ELR (cell line): ENCODE data around the gene CADPS.
A peak's percentile ranks its signal among the peaks of the same experiment; 100 is the strongest.

Experiments used
- DNase-seq: peaks from one replicate; pipeline ENCODE4 v3.0.0-alpha.2; 2015; ENCODE audit warnings: low read depth

The CADPS gene

DNA sequence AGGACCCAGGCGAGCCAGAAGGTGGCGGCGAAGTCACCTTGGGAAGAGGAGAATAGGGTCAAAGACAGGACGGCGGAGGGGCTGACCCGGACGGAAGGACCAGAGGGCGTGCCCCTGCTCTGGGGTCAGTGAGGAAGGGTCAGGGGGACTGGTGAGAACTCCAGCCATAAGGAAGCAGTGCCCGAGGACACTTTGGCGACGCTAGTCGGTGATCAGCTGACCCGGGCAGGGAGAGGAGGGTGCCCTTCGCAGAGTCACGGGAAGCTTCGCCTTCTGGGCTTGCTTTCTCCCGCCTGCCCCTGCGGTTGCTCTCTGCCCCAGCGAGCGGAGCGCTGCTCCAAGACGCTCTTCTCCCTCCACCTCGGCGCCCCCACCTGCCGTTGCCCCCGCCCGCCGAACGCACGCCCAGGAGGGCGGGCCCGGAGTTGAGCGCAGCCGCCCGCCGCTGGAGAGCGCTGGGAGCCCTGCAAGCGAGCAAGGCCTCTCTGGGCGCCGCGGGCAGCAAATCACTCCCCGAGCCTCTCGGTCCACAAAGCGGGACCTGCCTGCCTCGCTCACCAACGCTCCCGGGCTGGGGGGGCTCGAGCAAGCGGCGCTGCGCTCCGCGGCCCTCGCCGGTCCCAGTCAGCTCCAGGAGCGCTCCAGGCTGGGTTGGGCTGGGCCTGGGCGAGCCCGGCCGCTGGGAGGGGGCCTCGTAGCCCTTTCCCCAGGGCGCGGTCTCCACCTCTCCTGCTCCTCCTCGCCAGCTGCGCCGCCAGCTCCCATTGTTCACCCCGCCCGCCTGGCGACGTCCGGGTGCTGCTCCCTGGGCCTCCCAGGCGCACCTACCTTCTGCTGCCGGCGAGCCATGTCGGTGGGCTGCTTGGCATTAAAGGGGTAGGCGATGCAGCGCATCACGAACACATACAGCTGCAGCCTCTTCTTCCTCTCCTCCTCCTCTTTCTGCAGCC is 1.2 kb downstream of the CADPS start:
- DNase-seq = no peak

DNA sequence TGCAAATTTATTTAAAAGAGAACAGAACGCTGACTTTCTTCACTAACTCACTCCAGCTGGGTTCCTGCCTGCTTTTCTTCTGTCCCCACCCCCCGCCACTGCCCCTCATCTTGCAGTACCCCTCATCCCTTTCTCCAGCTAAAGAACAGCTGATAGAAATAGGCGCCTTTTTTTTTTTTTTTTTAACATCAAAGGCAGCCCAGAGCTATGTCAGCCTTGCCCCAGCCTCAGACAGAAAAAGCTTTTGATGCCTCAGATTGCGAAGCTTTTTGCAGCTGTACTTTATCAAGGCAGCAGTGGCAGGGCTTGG is 1.8 kb downstream of the CADPS start:
- no peak for DNase-seq

DNA sequence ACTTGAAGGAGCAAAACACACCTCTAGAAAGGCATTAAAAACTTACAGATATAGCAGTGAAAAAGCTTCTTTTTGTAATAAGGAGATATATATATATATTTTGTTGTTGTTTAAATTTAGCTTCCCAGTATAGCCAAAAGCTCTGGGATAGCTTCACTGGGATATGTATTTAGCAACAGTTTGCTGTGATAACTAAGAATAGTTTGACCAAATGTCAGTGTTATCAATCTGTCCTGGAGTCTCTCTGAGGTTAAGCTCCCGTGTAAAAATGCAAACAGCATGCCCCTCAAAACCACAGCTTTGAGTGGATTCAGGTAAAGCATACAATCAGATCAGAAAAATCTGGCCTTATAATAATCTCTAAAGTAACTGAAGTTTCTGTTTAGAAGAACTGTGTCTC is 2.9 kb downstream of the CADPS start:
- DNase-seq = no peak

DNA sequence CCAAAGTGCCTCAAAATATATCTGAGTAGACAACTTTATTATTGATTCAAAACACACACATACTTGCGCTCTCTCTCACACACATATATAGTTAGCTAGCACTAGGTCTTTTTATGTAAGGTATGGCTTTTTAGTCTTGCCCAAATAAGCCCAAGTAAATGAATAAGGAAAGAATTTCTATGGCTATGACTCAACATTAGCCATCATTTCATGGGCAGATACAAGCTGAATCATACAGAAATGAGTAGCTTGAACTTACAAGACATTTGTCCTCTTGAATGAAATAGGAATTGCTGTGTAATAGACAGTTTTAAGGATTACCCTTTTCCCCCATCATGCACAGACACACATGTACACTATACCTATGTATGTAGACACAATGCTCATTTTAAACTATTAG is 4.9 kb downstream of the CADPS start:
- peak; percentile 61 for DNase-seq

DNA sequence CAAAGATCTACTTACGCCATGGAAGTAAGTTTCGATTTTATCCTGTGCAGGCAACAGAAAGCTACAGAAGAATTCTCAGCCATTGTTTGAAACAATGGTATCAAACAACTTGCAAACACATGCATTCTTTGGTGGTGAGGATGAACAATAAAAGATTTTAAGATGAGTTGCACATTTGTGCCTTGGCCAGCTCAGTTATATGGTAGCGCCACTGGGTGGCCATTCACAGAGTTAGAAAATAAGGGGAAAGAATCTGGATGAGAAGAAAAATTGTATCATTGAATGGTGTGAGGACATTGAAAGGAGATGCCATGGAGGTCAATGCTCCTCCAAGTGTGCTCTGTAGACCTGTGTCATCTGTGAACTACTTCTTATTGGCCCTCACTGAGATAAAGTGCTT is 11.6 kb downstream of the CADPS start:
- no peak for DNase-seq

DNA sequence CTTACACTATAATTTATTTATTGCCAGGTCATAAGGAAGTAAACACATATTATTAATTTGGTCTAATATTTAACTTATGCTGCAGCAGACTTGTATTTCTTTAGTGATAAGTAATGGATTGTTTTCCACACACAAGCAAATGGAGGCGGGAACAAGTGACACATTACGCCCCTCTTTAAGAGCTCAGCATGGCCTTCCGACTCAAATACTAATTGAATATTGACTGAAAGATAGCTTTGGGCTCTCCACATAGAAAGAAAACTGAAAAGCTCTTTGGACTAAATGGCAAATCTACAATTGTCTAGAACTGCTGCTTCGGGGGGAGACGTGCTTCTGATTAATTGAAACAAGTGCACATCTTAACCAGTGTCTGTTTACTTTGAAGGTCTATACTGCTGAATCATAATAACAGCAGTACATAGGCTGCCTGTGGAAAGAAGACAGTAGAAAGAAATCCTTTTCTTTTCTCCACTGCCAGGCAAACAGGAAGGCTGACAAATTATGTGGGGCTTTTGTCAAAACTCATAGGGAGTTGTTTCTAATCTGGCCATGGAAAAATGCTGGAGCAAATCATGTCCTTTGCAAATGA is 15.9 kb downstream of the CADPS start:
- DNase-seq = no peak

DNA sequence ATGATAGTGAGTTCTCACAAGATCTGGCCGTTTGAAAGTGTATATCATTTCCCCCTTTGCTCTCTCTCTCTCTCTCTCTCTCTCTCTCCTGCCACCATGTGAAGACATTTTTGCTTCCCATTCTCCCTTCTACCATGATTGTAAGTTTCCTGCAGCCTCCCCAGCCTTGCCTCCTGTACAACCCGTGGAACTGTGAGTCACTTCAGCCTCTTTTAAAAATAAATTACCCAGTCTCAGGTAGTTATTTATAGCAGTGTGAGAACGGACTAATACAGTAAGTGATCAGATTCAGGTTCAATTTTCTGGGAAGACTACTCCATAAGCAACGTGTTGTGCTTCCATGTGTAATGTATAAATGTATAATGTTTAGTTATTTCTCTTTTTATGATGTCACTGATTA is 29.2 kb downstream of the CADPS start:
- DNase-seq = no peak

DNA sequence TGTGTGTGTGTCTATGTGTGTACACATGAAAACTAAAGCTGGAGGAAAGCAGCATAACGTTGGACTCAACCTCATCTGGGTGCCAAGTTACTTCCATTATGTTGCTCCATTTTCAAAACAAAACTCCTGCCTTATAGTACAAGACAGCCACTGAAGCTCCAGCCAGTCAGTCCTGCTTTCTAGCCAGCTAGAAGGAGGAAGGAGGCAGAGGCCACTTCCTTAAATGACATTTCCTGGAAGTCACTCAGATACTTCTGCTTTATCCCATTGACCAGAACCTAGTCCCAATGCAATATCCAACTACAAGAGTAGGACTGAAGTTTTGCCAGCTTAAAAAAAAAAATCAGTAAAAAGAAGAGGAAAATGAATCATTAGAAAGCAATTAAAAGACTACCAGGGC is 31.7 kb downstream of the CADPS start:
- no peak for DNase-seq

DNA sequence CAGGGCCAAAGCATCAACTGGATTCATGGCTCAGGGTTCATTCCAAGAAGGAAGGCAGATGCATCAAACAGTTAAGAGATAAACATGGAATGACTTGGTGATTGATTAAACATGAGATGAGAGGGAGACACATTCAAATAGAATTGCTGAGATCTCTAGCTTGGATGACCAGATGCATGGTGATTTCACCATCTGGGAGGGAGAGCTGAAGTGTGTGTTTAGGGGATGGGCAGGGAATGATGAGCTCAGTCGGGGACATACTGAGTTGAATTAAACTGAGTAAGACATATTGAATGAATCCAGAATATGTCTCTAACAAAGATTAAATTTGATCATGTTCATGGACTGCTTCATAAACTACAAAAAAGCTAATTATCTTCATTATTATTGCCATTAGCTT is 35.5 kb downstream of the CADPS start:
- DNase-seq = no peak

DNA sequence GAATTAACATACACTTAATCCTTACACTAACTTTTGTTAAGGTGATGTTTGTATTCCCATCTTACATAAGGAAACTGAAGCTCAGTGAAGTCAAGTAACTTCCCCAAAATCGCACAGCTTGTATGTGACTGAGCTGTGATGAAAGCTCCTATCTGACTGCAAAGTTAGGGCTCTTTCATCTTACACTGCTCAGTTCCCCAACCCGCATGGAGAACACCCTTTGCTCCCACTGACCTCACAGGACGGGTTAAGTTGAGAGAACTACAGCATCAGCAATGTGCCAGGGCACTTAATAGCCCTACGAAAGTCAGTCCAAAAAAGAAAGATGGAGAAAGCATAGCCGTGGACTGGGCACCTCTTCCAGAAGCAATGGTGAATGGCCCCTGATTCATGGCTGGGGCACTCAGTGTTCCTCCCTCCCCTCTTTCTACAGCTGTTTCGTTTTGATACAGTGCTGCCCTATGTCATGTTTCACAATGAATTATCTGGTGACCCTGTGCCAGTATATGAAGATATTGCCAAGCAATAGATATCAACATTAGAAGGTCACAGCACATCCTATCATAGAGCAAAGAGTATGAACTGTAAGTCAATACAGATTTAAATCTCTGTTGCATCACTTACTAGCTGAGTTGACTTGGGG is 38.0 kb downstream of the CADPS start:
- no peak for DNase-seq

DNA sequence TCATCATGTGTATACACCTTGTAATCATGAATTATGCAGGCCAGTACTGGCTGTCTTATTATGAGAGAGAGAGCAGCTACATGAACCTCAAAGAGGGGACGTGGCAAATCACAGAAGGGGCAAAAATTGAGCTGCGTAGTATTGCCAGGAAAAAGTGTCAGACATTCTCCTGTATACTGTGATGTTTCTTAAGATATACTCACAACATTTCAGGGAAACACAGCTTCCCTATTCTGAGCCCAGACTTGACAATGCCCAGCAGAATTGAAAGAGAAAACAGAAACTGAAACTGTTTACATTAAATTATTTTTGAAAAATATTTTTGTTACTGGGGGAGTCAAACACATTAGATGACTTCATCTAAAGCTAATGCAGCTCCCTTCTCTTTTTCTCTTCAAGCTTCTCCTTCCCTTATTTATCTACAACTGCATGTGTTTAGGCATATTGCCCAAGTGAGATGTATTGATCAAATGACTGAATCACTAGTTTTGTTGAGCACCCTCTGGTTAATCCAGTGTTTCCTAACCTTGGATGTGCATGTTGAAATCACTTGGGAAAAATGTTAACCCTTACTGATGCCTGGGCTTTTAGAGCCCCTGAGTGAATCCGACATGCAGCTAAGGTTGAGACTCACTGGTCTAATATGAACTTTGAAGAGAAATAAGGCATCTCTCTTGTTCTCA is 39.5 kb downstream of the CADPS start:
- DNase-seq = no peak

DNA sequence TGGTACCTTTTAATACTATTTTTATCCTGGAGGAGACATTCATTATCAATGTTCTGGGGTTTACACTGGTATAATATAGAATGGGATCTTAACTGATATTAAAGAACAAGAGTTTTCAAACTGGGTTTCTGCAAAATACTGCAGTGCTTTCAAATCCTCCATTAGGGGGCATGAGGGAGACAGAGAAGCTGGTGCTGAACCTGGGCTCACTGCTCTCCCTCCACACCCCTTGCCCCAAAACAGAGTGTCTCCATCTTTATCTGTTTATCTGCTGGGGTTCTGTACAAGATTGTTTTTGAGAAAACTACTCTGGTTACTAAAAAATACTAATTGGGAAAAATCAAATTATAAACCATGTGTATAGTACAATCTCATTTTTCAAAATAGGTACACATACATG is 41.7 kb downstream of the CADPS start:
- DNase-seq = peak; percentile 30

DNA sequence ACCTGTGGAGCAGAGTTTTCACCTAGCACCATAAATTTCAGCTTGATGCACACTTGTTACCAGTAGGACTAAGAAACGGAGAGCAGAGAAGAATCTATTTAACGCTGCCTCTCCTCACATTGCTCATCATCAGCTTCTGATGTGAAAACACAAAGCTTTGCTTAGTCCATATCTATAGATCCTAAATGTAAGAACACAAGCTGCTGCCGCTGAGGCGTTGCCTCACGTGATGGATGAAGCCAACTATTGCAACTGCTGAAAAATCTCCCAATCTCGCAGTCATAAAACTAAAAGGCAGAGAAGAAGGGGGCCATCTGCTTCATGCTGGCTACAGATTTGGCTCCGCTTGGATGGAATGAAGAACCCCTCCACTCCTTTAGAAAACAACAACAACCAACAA is 42.7 kb downstream of the CADPS start:
- DNase-seq = no peak

DNA sequence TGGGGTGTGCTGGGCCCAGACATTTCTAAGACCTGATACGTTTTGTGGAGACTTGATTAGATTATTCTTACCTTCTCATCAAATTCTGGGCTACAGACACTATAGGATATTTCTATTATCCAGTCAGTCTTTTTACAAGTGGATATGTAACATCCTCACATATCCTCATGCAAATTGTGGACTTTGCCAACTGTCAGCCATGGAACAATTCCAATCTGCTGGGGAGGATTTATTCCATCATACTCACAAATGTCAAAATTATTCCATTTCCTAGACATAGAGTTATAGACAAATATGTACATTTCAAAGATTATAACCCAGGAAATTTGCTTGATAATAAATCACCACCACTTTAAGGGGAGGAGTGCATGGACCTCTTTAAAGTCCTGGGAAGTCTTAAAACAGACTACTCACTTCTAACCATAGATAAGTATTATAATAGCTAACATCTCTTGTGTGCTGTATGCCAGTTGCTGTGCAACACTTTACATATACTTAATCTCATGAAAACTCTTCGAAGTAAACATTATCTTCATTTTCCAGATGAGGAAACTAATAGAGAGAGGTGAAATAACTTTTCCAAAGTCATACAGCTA is 44.4 kb downstream of the CADPS start:
- DNase-seq = no peak

DNA sequence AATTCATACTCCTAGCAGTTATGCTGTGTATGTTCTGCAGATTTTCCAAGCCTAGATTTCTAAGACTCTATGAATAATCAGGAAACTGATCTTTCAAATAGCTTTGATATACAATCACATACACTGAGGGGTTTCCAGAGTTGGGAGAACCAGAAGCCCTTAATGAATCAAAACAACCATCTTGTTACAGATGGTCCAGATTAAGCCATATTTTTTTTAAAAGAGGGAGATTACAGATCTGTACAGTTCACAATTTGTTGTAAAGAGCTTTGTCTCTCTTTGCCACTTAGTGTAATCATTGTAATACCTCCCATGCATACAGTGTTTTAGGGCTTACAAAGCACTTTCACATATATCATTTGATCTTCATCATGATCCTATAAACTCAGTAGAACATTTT is 47.7 kb downstream of the CADPS start:
- DNase-seq = no peak

DNA sequence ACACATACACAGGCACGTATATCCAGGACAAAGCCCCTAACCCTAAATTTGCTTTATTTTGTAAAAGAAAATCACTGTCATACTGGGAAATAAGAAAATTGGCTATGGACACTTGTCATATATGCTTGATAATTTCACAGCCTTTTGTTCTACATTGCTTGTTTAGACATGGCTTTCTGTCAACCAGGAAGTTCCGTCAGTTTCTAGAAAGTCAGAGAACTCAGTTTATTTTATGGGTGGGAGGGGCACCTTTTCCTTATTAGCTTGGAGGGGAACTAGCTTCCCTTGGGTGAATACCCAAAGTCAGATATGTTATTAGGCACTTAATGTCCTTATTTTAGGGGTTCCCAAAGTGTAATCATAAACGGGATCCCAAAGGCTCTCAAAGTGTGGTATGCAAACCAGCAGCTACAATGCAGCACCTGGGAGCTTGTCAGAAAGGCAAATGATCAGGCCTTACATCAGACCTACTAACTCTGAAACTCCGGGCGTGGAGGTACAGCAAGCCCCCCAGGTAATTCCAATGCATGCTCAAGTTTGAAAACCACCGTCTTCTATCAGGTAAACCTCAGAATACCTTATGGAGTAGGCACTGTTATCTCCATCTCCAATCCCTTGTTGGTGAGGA is 50.1 kb downstream of the CADPS start:
- no peak for DNase-seq

DNA sequence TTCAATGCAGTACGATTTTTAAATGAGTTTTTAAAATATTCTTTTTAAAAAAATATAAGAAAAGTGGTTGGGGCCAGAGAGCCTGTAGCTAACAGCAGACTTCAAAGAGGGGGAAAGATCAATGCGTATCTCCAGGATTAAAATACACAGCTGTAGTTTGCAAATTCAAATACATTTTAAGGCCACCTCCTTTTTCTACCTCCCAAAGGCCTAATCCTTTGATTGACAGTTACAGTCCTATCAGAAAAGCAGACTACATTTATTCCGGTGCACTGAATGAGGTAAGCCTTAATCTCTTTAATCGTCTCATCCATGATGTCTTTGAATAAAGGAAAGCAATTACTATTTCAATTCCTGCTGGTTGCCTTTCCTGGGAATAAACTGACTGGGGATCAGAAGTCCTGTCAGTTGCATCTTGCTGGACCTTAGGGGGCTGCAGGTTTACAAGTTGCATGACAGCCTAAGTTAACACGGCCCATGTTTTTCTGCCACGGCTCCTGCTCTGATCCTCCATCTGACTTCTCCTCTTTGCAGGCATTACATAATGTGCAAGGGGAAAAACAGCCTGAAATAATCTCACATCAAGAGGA is 51.7 kb downstream of the CADPS start:
- DNase-seq = no peak

DNA sequence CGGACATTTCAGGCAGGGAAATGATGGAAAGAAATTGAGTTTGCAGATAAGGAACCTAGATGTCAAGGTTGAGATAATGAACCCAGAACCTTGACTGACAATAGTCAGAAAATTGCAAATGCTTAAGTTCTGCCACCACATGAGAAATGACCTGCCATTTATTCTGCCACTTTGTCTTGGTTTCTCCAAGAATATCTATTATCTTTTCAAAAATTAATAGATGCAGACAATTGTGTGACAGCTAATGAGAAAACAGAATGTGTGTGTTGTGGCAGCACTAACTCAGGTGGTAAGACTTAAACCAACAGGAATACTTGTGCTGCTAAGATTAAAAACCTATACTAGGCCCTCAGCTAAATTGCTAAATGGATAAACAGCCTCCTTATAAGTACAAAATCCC is 52.3 kb downstream of the CADPS start:
- DNase-seq = no peak

DNA sequence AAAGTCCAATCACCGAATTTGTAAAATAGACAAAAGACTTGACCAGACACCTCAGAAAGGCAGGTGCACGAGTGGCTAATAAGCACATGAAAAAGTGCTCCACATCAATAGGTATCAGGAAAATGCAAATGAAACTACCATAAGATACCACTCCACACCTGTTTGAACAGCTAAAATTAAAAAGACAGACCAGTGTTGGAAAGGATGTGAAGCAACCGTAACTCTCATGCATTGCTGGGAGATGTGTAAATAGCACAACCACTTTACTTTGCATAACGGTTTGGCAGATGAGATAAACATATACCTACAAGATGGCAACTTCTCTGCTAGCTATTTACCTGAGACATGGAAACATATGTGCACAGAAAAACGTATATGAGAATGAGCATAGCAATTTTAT is 56.9 kb downstream of the CADPS start:
- DNase-seq = no peak

DNA sequence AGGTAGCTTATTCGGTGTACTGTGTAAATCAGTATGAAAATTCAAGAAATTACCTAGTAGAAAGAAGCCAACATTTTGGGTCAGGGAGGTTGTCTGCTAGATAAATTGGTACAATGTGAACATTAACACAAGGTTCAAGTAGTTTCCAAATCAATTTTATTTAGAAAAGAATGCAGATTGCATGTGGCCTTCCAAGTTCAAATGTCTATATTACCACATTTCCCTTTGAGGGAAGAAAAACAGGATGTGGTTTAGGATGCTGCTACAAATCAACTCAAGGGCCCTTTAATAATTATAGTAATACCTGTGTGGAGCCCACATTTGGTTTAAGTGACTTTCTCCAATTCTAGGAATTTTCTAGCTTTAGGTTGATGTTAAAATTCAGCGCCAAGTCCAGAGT is 57.5 kb downstream of the CADPS start:
- no peak for DNase-seq

DNA sequence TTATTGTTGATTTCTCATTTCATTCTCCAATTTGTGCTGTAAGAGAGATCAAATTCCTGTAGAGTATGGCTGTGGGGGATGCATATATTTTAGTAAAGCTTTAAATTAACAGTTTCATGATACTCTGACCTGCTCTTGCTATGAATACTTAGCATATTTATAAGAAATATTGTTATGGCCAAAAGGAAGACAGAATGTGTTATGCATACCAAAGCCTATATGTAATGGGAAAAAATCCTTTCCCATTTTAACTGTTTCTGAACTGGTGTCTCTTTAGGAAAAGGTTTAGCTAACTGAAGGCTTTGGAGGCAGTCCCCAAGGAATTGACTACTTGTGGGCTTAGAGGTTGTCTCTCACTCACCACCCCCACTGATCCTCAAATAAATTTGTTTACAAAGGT is 59.2 kb downstream of the CADPS start:
- DNase-seq = no peak

DNA sequence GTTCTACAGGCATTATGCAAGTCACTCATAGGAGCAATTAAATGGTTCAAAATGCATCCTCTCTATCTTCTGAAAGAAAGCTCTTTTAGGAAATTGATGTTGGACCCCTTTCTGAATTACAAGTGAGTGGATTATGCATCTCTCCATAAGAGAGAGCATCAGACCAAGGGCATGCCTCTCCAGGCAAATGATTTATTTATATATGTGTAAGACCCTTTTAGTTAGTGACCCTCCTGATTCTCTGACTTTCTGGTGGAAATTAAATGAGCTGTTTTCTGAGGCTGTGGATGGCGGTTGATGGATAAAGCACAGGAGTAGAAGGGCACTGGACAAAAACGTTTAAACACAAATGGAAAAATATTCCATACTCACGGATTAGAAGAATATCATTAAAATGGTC is 62.6 kb downstream of the CADPS start:
- no peak for DNase-seq
